Fibroblast of peridontal ligament (primary cell): ENCODE measurements around the gene AKAP13.
"Not testable (repeated sequence)": the region's sequence is repeated elsewhere in the genome, so short reads cannot be mapped to it uniquely, and the experiment has no call there.

Source experiments
- DNase-seq: peaks from one replicate; pipeline ENCODE4 v3.0.0-alpha.2; 2010; ENCODE audit errors: extremely low read depth

Gene AKAP13

DNA sequence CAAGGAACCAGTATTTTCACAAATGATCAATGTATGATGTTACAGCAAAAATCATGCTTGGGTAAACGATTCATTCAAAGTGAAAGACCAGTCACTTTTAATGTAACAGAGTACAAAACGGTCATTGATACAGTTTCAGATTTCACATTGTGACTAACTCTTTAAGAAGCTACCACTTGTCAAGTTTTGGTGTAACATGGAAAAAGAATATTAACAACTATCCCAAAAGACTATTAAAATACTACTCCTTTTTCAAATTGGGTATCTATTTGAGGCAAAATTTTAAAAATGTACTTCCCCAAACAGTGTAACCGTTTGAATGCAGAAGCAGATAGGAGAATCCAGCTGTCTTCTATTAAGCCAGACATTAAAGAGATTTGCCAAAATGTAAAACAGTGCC, 31.7 kb downstream of the AKAP13 start:
- peak; percentile 68 for DNase-seq

DNA sequence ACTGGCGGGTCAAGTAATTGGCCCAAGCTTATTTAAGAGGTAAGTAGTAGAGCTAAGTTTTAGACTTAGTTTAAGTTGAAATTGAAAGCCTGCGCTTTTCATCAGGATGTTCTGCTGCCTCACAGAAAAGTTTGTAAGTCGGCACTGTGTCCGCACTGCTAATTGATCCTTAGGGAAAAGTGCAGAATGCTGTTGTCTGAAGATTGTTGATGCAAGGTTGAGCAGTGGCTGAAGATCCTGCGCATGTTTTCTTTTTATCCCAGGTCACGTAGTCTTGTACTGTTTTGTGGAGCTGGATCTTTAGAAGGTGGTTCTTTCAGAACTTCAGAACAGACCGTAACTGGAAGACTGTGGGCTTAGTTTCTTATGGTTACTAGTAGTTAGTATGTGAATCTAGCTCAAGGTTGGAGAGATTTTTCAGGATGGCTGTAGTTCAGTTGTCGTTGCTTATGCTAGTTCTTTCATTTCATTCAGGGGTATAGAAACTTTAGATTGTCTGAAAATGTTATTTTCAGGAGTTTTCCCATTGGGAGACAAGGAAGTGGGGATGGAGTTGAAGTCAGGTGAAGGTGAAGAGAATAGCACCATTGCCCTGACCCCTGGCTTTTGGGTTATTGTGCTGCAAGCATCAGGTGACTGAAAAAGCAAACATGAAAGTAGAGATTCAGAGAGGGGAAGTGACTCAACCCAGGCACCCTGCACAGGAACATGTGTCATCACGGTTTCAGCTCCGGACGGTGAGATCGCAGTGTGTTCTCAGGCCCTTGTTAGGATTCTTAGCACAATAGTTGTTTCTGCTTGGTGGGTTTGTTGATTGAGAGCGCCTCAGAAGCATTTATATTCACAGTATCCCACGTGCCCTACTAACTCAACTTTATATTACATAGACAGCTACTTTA, 32.8 kb downstream of the AKAP13 start:
- DNase-seq = peak; percentile 67

DNA sequence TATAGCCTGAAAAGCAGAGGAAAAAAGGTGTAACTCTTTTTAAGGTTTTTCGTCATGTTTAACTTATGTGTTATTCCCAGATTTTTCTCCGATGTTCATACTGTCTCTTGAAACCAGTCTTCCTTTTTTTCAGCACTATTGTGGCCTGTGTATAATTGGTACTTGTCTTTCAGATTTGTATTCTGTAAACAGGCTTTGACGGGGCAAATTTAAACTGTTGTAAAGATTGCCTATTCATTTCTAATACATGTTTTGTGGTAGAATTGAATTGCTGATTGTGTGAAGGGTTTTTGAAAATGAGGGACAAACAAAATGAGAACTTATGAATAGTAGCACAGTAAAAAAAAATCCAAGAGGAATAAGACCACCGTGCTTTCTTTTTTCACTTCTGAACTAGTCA, 33.6 kb downstream of the AKAP13 start:
- no peak for DNase-seq

DNA sequence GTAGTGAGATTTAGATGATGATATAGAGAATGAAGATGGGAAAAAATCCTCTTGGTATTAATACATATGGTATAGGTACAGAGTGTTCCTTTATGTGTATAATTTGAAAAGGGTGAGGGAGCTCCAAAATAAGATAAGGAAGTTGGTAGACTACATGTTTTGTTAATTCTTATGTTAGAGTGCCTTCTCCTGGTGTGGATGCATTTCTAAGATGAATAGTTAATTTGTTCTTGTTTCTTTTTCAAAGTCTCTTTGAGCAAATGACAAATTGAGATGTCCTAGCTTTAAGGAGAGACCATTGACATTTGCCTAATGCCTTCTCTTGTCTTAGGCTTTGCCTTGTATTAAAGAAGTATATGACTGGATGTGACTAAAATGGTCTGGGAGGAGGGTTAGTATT, 34.1 kb downstream of the AKAP13 start:
- DNase-seq = peak; percentile 70

DNA sequence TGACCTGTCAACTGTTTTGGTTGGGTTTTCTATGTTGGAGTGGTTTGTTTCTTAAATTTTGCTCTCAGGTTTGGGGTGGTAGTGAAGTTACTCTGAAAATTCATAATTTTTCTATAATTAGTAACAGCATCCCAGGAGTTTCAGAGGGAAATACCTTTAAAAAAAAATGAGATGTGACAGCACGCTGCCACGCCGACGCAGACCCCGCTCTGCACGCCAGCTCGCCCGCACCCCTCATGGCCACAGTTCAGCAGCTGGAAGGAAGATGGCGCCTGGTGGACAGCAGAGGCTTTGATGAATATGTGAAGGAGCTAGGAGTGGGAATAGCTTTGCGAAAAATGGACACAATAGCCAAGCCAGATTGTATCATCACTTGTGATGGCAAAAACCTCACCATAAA, 34.6 kb downstream of the AKAP13 start:
- no peak for DNase-seq

DNA sequence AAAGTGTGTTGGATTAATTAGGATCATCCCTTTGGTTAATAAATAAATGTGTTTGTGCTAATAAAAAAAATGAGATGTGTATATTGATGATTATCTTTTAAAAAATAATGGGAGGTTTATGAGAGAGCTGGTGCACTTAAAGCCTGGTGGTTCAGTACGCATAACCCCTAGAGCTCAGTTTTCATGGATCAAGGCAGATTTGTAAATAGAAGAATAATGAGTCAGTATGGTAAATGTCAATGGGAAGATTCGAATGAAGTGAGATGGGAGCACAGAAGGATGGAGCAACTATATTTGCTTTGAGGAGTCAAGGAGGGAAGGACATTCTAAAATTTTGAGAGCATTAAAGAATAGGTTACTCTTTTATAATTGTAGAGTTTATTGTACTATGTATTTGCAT, 35.4 kb downstream of the AKAP13 start:
- DNase-seq = peak; percentile 47

DNA sequence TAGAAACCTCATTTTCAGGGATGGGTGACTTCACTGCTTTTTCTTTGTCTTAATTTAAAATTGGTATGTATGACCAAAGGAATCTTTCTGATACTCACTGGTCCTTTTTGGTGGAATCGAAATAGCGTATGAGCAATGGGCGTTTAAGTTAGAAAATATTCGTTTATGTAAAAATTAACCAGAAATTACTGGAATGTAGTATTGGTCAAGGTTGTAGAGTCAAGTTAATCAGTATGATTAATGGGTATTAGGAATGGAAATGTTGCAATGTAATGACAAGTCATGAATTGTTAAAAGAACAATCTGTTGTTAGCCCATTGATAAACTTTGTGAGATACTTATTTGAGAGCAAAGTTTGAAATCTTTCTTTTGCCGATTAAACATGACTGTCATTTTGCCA, 36.9 kb downstream of the AKAP13 start:
- DNase-seq = no peak

DNA sequence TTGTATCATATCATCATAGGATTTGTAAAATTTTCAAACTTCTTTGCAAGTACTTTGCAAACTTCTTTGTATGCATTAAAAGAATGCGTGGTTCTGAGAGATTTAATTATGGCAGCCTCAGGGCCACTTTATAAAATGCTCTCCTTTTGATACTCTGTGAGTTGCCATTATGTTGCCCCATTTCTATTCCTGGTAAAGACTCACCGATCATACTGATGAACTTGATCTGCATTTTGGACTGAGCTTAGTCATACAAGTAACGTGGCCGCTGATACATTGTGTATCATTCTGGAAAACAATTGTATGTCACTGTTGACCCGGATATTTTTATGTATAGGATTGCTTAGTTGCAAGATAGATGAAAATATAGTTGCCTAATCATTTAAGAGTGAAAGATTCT, 38.8 kb downstream of the AKAP13 start:
- no peak for DNase-seq

DNA sequence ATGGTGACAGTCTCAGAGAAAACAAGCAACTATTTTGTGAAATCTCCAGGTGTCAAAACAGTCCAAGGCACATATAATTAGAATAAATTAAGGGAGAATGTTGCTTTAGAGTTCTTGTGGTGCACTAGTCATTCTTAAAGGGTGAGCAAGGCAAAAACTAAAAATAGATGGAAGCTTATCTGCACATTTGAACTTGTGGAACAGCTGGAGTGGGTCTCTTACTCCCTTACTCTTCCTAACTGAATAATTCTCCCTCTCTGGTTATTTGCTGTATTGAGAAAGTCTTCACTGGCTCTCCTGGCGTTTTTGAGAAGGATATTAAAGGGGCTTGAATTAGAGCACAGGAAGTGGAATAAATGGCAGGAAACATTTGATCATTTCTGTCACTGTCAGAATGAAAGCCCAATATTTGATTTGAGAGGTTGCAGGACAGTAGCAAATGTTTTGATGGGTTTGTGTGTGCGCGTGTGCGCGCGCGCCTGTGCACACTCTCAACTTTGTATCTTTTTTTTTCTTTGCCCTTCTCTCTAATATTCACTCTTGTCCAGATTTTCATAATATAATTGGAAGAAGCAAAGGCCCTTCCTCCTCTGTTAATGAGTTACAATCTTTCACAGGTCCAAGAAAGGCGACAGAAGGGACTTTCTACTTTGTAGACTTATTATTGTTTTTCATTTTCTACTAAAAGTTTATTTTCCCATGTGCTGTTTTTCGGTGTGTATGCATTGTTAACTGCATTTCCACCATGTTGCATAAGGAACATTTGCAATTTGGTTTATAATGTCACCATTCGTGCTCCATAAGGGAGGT, 40.9 kb downstream of the AKAP13 start:
- no peak for DNase-seq

DNA sequence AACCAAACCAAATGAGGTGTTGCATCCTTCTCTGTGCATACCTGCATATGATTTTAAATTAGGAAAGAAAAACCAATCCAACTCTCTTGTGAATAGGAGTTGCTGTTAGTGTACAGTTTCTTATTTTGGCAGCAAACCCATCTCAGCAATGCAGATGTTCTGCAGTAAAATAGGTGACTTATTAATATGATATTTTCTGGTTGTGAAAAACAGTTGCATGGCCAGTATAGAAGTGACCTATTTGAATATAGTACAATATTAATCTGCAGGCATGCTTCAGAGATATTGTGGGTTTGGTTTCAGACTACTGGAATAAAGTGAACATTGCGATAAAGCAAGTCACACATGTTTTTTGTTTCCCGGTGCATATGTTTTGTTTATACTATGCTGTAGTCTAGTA, 42.2 kb downstream of the AKAP13 start:
- DNase-seq = no peak

DNA sequence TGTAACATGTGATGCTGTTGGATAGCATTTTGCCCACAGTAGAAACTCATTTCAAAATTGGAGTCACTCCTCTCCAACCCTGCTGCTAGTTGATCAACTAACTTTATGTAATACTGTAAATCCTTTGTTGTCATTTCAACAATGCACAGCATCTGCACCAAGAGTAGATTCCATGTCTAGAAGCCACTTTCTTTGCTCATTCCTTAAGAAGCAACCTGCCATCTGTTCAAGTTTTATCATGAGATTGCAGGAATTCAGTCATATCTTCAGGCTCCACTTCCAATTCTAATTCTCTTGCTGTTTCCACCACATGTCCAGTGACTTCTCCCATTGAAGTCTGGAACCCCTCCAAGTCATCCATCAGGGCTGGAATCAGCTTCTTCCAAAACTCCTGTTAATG, 42.9 kb downstream of the AKAP13 start:
- no peak for DNase-seq

DNA sequence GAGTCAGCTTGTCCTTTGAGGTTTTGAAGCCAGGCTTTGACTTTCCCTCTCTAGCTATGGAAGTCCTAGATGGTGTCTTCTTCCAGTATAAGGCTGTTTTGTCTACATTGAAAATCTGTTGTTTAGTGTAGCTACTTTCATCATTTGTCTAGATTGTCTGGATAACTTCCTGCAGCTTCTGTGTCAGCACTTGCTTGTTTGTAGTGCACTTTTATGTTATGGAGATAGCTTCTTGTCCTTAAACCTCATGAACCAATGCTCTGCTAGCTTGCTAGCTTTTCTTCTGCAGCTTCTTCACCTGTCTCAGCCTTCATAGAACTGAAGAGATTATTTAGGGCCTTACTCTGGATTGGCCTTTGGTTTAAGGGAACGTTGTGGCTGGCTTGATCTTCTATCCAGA, 43.8 kb downstream of the AKAP13 start:
- DNase-seq = no peak

DNA sequence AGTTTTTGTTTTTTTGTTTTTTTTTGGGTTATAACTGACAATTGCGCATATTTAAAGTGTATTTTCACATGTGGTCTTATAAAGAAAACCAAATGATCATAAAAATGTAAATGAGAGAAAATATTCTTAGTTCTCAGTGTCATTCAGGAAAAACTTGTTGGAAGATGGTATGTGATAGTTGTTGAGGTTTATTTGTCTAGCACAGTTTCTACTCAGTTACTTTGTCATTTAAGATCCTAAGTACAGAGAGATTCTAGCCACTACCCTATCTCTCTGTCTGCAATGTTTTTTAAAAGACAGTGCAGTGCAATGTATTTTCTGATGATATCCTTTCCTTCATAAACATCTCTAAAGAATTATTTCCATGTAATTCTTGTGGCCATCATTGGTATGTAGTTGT, 46.1 kb downstream of the AKAP13 start:
- no peak for DNase-seq

DNA sequence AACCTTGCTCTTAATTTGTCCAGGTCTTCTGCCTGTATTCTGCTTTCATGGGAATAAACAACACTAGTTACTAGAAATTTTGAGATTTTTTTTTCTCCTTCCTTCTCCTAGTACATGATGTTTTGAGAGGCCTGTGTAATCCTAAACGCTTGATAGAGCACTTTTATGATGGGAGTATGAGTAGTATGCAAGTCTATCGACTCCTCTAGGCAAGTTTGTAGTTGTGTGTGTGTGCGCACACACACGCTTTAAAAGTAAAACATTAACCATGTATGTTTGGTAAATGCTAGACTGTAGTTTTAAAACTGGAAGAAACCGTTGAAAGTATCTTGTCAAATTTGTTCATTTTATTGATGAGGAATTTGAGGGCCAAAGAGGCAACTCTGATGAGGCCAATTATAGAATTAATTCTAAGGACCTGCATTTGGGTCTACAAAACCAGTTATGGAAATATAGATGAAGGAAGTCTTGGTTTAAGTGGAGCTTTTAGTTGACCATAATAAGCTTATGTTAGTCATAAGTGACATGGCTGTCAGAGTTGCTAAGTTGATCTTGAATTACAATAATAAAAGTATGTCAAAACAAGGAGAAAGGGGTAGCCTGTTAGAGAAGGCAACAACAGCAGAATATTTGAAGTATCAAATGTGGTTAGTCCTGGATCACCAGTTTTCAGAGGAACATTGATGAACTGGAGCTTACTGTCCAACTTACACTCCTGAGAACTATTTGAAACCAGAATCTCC, 47.1 kb downstream of the AKAP13 start:
- DNase-seq = no peak

DNA sequence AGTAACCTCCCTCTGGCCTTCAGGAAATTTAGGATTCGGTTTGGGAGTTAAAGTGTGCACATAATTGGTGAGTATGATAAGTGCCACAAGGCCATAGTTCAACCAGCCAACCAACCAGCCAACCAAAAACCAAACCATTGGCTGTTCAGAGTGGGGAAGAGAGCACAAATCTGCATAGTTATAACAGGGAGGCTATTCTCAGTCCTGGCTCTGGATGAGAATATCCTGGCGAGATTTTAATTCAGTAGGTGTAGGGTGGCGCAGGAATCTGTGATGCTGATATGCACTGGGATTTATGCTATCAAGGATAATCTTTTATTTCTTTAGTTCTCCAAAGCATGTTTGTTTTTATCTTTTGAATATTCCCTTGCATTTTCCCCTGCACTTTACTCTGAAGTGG, 49.1 kb downstream of the AKAP13 start:
- DNase-seq = no peak

DNA sequence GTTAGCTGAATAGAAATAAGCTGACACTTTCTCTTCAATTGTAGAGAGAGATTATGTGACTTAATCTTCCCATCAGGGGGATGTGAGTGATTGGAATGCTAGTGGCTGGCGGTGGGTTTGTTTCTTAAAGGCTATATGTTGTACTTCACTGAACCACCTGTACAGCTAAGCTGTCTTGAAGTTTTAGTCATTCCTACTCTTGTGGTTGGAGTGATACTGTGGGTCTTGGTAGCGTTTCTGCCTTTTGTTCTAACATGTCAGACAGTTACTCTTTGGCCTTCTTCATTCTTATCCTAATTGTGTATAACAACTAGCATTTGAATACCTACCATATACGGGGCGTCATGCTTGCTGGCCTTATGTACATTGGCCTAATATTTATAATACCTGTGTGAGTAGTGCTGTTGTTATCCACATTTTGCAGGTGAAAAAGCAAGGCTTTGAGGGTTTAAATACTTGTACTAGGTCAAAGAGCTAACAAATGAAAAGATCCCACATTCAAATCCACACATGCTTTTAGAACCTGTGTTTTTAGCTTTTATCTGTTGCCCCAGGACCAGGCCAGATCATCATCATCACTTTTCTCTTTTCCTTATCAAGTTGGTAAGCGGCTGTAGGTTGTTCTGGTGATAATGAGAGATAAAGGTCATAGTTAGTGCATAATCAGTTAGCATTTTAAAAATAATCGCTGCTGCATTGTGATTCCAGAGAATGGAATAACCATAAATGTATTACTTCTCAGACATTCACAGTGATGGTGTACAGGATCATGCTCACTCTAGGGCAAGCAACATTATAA, 50.2 kb downstream of the AKAP13 start:
- DNase-seq = no peak

DNA sequence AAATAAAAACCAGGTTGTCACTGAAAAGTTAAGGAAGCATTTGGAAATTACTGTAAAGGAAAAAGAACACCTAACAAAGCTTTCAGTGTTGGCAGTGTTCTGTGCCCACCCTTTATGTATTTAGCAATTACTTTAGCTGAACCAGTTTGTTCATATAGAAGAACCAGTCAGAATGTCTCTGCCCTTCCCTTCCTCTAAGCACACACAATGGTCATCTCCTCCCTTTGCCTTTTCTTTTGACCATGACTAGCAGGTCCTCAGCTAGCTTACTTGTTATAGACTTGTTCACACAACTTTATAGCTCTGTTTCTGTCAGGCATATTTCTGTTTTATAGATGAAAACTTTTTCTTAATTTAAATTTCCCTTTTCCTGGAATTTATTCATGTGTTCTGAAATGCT, 59.6 kb downstream of the AKAP13 start:
- no peak for DNase-seq

DNA sequence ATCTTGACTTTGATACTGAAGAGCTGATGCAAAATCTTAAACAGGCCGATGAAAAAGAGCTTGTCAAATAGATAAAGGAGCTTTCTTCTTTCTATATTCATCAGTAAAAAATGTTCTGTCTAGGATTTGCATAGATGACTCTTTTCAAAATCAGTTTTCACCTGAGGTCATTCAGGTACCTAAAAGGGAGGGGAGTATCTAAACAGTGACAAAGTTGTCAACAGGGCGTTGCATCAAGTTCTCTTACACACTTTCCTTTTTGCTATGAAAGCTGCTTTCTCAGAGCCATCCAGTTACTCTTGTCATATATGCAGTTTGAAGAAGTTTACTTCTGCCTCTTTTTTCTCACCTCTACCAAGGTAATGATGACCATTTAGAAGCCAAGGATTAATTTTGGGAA, 60.0 kb downstream of the AKAP13 start:
- no peak for DNase-seq

DNA sequence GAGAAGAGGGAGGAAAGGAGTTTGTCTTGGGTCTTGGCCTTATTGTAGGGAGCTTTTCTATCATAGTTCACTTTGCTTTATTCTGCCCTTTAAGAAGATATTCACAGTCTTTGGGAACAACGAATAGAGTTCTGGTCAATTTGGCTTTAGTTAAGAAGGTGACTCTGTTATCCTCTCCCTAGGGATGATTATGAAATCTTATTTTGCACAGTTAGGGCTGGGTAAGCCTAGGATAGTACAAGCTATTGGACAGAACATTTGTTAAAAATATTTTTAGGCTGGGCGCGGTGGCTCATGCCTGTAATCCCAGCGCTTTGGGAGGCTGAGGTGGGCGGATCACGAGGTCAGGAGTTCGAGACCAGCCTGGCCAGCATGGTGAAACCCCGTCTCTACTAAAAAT, 61.5 kb downstream of the AKAP13 start:
- not testable (repeated sequence) for DNase-seq

DNA sequence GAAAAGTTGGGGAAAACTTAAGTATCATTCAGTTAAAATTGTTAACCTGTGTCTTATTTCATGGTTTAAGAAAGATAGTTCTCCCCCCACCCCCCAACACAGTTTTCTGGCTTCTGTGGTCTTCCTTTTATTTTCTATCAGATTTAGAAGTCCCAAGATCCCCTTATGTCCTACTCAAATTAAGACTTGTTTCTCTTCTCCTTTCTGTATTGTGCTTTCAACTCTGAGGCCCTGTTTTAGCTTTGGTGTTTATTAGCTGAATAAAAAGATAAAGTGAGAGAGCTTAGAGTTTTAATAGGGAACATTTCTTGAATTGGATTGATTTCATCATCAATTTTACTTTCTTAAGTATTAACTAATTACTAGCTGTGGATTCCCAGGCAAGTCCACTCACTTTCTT, 62.6 kb downstream of the AKAP13 start:
- DNase-seq = no peak

DNA sequence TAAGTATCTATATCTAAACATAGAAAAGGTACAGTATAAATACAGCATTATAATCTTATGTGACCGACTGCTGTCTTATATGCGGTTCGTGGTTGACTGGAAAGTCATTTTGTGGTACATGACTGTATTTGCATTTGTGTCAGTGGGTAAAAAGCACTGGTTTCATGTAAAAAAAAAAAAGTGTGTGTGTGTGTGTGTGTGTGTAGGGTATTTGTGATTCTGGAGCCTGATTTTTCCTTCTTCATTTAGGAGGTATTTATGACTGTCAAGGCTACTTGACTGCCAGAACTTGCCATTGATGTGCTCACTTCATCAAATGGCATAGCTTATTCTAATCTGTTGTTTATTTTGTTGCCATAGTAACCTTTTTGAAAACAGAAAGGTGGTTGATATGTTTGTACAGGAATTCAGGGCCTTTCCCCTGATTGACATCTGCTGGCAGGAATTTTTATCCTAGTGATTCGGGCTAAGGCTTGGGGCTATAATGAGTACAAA, 63.2 kb downstream of the AKAP13 start:
- DNase-seq = peak; percentile 22
